ENCODE data around the gene PTEN. TPM values are rescaled to one million over a fixed set of nuclear protein-coding genes. Genes with fewer than 3 reads are reported as not detected.
A peak's percentile ranks its signal among the peaks of the same experiment; 100 is the strongest.

PTEN gene
- total and polyA plus RNA-seq, 2 donors (not counting 3 experiments of a cell fraction or from before 2014, with no cell fraction given): 8.0 to 76.9 TPM

- TSS peak; percentile 8 for BruUV-seq (replicated peaks)
- no peaks in the 10 kb centered on the region for H3K9me1 ChIP-seq (replicated peaks; ENCODE audit: control insufficient read depth, extremely low read depth, insufficient read depth, low read length)
- dilution Hi-C loops (cut with MboI; ENCODE audit: extremely low pct_ligation_motif_present, low sequenced_read_pairs): no loop called here
- FAIRE-seq: peak; percentile 91
- CTCF ChIA-PET: interaction anchor here (1.5 to 2.8 kb wide), 2 partner anchors 14 to 33 kb away, joined by 3 to 8 read pairs; no protein-coding TSS in a partner anchor
- intact Hi-C loops (cut with micrococcal nuclease): loop anchor here (1.0 to 2.0 kb wide), 3 partner anchors 9 to 64 kb away; partner anchors contain the start of genes KLLN and PTEN
- TF ChIP-seq MYC (IDR thresholded peaks at IDR 0.05; ENCODE audit: low read depth, low read length) (no peak), POLR2A (IDR thresholded peaks at IDR 0.05; ENCODE audit: low read depth, low read length) (no peak), JUN (IDR thresholded peaks at IDR 0.05; ENCODE audit: borderline replicate concordance, insufficient read depth, insufficient read length, low read depth) (no peak), GATA2 (IDR thresholded peaks at IDR 0.05; ENCODE audit: insufficient read depth, insufficient read length, low read depth, low read length) (no peak), POLR2AphosphoS5 (IDR thresholded peaks at IDR 0.05; ENCODE audit: insufficient read depth, low read depth, low read length) (no peak), CTCF (IDR thresholded peaks at IDR 0.05; ENCODE audit: extremely low read depth in 1 of 2, insufficient read depth in 1 of 2, low read depth in 1 of 2, low read length in 2 of 2) (no peak), FOS (IDR thresholded peaks at IDR 0.05; ENCODE audit: borderline replicate concordance, insufficient read depth, low read length) (no peak)
- TF ChIP-seq, protein P1, sequence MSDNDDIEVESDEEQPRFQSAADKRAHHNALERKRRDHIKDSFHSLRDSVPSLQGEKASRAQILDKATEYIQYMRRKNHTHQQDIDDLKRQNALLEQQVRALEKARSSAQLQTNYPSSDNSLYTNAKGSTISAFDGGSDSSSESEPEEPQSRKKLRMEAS (IDR thresholded peaks at IDR 0.05; ENCODE audit: insufficient read depth, insufficient read length): no peak
- H2AFZ ChIP-seq (ENCODE audit: low read depth, low read length): no peak overlapping the region
- peak overlapping the region; percentile 15 for H3K27ac ChIP-seq (ENCODE audit: insufficient read depth, low read depth, low read length)
- peak overlapping the region; percentile 72 for H3K4me2 ChIP-seq (ENCODE audit: insufficient read depth, low read length)
- H3K4me3 ChIP-seq (replicated peaks in 1 of 3; ENCODE audit: insufficient read depth in 1 of 3, low read depth in 1 of 3, low read length in 3 of 3): peak overlapping the region in 1 of 3 experiments; percentile 12
- POLR2A ChIA-PET: no interaction called here
- DNase-seq (ENCODE audit: low read depth, low spot score): peak; percentile 58
- H3K9ac ChIP-seq (replicated peaks; ENCODE audit: extremely low read depth, insufficient read depth, low read length): no peak overlapping the region
- H3K79me2 ChIP-seq (ENCODE audit: control insufficient read depth, insufficient read depth, low read length): peaks cover 75% of the 10 kb centered on the region
- H3K4me1 ChIP-seq (ENCODE audit: control insufficient read depth, extremely low read depth, insufficient read depth, low read length): peaks cover 53% of the 10 kb centered on the region
- no peaks in the 10 kb centered on the region for H4K20me1 ChIP-seq (replicated peaks; ENCODE audit: control insufficient read depth, extremely low read depth, insufficient read depth, low read length)
- no peaks in the 10 kb centered on the region for H3K9me3 ChIP-seq (replicated peaks; ENCODE audit: control insufficient read depth, insufficient read depth, low read length)
- H3K36me3 ChIP-seq (ENCODE audit: control insufficient read depth in 2 of 2, extremely low read depth in 1 of 2, insufficient read depth in 2 of 2, low read length in 2 of 2): no peaks in the 10 kb centered on the region
- H3K27me3 ChIP-seq (ENCODE audit: control insufficient read depth in 2 of 2, insufficient read depth in 2 of 2, low read length in 2 of 2): no peaks in the 10 kb centered on the region
These were observed 63.7 kb downstream of the PTEN start for GRCh38 chr10:87927091-87927490.
